ENCODE measurements around the gene FUS. TPM values are rescaled to one million over a fixed set of nuclear protein-coding genes. Genes with fewer than 3 reads are reported as not detected.
A peak's percentile ranks its signal among the peaks of the same experiment; 100 is the strongest.
"Not testable (repeated sequence)": the region's sequence is repeated elsewhere in the genome, so short reads cannot be mapped to it uniquely, and the experiment has no call there.

FUS gene
- total RNA-seq, 1 experiment from 2014 or later, result 629 TPM

DNA sequence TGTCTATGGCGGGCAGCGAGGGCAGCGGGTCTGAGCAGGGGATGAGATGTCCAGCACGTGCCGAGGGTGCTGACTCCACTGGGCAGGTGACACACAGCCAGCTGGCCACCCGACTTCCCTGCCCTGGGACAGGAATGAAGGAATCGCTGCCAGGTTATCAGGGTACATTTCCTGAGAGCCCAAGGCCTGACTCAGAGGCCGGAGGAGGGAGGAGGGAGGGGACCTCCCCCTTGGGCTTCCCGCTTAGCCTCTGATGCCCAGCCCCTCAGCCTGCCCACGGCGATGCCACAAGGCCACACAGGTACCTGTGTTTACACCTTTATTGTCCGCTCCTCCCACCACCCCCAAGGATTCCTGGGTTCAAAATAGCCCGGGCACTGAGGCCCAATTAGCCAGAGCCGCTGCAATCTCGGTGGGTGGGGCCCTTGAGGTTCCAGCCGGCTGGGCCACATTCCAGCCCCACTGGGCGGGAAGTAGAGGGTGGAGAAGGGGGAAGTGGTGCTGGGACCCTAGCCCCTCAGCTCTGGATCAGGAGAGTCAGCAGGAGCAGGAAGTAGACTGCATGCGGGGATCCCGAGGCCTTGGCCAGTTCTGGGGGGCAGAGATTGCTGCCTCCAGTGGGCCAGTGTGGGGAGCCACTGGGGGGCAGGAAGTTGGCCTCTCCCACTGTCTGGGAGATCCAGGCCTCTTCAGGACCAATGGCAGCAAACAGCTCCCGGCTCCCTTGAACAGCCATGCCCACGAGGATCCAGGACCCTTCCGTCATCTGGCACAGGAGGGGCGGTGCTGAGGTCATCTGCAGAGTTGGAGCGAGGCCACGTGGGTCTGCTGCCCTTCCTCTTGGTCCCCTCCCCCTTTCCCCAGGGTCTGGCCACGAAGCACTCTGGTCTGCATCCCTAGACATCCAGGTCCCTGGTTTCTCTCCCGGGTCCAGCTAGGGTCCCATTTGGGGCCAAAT lies 41.0 kb upstream of the FUS start:
- TF ChIP-seq, protein P1, sequence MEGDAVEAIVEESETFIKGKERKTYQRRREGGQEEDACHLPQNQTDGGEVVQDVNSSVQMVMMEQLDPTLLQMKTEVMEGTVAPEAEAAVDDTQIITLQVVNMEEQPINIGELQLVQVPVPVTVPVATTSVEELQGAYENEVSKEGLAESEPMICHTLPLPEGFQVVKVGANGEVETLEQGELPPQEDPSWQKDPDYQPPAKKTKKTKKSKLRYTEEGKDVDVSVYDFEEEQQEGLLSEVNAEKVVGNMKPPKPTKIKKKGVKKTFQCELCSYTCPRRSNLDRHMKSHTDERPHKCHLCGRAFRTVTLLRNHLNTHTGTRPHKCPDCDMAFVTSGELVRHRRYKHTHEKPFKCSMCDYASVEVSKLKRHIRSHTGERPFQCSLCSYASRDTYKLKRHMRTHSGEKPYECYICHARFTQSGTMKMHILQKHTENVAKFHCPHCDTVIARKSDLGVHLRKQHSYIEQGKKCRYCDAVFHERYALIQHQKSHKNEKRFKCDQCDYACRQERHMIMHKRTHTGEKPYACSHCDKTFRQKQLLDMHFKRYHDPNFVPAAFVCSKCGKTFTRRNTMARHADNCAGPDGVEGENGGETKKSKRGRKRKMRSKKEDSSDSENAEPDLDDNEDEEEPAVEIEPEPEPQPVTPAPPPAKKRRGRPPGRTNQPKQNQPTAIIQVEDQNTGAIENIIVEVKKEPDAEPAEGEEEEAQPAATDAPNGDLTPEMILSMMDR (IDR thresholded peaks at IDR 0.05; ENCODE audit: unreplicated experiment), result no peak
- Mint-ChIP-seq H3K4me1 (ENCODE audit: low read depth, unreplicated experiment) (peaks cover 59% of the 10 kb centered on the region), H3K36me3 (ENCODE audit: insufficient read depth, unreplicated experiment) (peaks cover 67% of the 10 kb centered on the region), H3K4me3 (ENCODE audit: low read depth, unreplicated experiment) (peak overlapping the region; percentile 38), H3K9me3 (ENCODE audit: low read depth, unreplicated experiment) (no peaks in the 10 kb centered on the region), H3K27me3 (ENCODE audit: unreplicated experiment) (no peaks in the 10 kb centered on the region), H3K27ac (ENCODE audit: unreplicated experiment) (peak overlapping the region; percentile 71)
- DNase-seq, result peak; percentile 97
- intact Hi-C loops (cut with micrococcal nuclease; ENCODE audit: unreplicated experiment), result no loop called here
- CTCF ChIA-PET, result interaction anchor here (0.5 to 1.4 kb wide), 8 partner anchors 8 to 1405 kb away, joined by 3 to 7 read pairs (median 3); partner anchors contain the start of genes HSD3B7 and KAT8
- BruUV-seq (replicated peaks), result no TSS peak

DNA sequence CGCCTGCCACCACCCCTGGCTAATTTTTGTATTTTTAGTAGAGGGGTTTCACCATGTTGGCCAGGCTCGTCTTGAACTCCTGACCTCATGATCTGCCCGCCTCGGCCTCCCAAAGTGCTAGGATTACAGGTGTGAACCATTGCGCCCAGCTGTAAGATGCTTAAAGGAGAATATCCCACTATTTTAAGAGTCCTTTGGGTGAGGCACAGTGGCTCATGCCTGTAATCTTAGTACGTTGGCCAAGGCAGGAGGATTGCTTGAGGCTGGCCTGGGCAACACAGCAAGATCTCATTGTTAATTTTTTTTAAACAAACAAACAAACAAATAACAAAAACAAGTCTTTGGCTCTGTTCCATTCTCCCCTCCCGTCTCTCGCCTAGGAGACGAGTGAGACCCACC lies 38.9 kb upstream of the FUS start:
- not testable (repeated sequence) for H3K9me3 Mint-ChIP-seq (ENCODE audit: low read depth, unreplicated experiment); DNase-seq; H3K27me3 Mint-ChIP-seq (ENCODE audit: unreplicated experiment); BruUV-seq (replicated peaks)
- peak overlapping the region; percentile 59 for H3K4me3 Mint-ChIP-seq (ENCODE audit: low read depth, unreplicated experiment)
- H3K4me1 Mint-ChIP-seq (ENCODE audit: low read depth, unreplicated experiment), result peaks cover 53% of the 10 kb centered on the region
- intact Hi-C loops (cut with micrococcal nuclease; ENCODE audit: unreplicated experiment), result loop anchor here (5.0 kb wide), 1 partner anchor 69 kb away; the partner anchor contains the start of genes ZNF646 and ZNF668
- H3K27ac Mint-ChIP-seq (ENCODE audit: unreplicated experiment), result peak overlapping the region; percentile 75
- H3K36me3 Mint-ChIP-seq (ENCODE audit: insufficient read depth, unreplicated experiment), result peaks cover 45% of the 10 kb centered on the region
- CTCF ChIA-PET, result interaction anchor here (1.4 to 3.8 kb wide), 3 partner anchors 11 to 156 kb away, joined by 4 to 38 read pairs (median 22); partner anchors contain the start of gene HSD3B7

DNA sequence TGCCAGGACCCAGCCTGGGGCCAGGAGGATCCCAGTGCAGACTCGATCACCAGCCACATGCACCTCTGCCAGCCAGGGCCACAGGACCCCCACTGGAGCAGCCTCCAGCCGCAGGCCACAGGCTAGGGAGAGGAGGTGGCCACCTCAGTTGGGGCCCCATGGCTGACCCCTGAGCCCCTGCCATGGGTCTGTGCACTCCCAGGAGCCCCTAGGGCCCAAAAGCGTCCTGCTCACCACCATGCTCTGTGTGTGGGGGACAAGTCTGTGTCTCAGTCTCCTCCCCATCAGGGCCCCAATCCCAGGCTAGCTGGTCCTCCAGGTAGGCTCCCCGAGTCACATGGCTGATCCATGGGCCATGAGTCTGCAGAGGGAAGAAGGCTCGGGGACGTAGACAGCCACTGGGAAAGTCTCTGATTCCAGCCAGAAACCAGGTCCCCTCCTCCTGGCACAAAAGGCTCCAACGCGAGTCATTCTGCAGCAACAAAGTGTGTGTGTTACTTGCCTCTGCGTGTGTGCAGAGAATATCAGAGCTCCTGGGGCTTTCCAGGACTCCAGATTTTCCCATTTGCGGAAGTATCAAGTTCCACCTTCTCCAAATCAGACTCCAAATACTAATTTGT lies 38.3 kb upstream of the FUS start:
- CTCF ChIA-PET, result interaction anchor here (0.7 to 3.8 kb wide), 15 partner anchors 8 to 316 kb away, joined by 3 to 38 read pairs (median 10); partner anchors contain the start of genes FUS, HSD3B7, KAT8 and STX4
- TF ChIP-seq, protein P1 (IDR thresholded peaks at IDR 0.05; ENCODE audit: unreplicated experiment), result no peak
- Mint-ChIP-seq H3K4me3 (ENCODE audit: low read depth, unreplicated experiment) (peak overlapping the region; percentile 59), H3K36me3 (ENCODE audit: insufficient read depth, unreplicated experiment) (peaks cover 42% of the 10 kb centered on the region), H3K27me3 (ENCODE audit: unreplicated experiment) (peaks cover 12% of the 10 kb centered on the region), H3K4me1 (ENCODE audit: low read depth, unreplicated experiment) (peaks cover 51% of the 10 kb centered on the region), H3K27ac (ENCODE audit: unreplicated experiment) (peak overlapping the region; percentile 75), H3K9me3 (ENCODE audit: low read depth, unreplicated experiment) (no peaks in the 10 kb centered on the region)
- intact Hi-C loops (cut with micrococcal nuclease; ENCODE audit: unreplicated experiment), result loop anchor here (1.0 to 5.0 kb wide), 2 partner anchors 11 to 69 kb away; partner anchors contain the start of genes ZNF646 and ZNF668
- no TSS peak for BruUV-seq (replicated peaks)
- peak; percentile 43 for DNase-seq

DNA sequence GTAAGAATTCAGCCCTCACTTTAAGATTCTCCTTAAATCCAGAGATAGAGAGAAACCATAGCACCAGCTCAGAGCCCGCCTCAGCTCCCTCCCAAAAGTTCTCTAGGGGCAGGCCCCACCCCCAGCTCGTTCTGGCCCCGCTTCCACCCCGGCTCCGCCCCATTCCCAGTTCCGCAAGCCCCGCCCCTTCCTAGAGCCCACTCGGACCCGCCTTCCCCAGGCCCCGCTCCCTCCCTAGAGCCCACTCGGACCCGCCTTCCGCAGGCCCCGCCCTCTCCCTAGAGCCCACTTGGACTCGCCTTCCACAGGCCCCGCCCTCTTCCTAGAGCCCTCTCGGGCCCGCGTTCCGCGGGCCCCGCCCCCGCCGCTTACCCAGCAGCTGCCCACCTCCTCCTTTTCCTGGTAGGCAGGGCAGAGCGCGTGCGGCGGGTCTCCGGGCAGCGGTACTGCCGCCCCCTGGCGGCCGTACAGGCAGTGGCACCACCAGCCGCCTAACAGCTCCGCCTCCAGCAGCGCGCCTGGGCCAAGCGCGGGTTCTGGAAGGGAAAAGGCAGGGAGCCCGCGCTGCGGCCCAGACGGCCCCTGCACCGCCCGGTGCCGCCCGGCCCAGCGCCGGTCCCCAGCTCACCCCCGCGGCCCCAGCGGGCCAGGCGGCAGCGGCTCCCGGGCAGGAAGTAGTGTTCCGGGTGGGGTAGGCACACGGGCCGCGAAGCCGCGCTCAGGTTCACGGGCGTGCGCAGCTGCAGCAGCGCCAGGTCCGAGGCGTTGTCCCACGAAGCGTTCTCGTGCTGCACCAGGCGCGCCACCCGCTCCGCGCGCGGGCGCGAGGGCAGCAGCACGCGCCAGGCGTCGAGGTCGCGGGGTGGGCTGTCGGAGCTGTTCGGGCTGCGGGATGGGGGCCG lies 37.6 kb upstream of the FUS start:
- peak overlapping the region; percentile 59 for H3K4me3 Mint-ChIP-seq (ENCODE audit: low read depth, unreplicated experiment)
- BruUV-seq (replicated peaks), result no TSS peak
- peak; percentile 100 for DNase-seq
- H3K36me3 Mint-ChIP-seq (ENCODE audit: insufficient read depth, unreplicated experiment), result peaks cover 42% of the 10 kb centered on the region
- H3K27ac Mint-ChIP-seq (ENCODE audit: unreplicated experiment), result peak overlapping the region; percentile 75
- H3K9me3 Mint-ChIP-seq (ENCODE audit: low read depth, unreplicated experiment), result no peaks in the 10 kb centered on the region
- peaks cover 50% of the 10 kb centered on the region for H3K4me1 Mint-ChIP-seq (ENCODE audit: low read depth, unreplicated experiment)
- CTCF ChIA-PET, result interaction anchor here (0.5 to 3.8 kb wide), 20 partner anchors 9 to 315 kb away, joined by 3 to 38 read pairs (median 5); partner anchors contain the start of genes FUS, HSD3B7, KAT8 and STX4
- intact Hi-C loops (cut with micrococcal nuclease; ENCODE audit: unreplicated experiment), result loop anchor here (1.0 to 5.0 kb wide), 2 partner anchors 12 to 70 kb away; partner anchors contain the start of genes ZNF646 and ZNF668
- TF ChIP-seq, protein P1 (IDR thresholded peaks at IDR 0.05; ENCODE audit: unreplicated experiment), result peak; percentile 91
- peaks cover 20% of the 10 kb centered on the region for H3K27me3 Mint-ChIP-seq (ENCODE audit: unreplicated experiment)

Measured in Calu3 (cell line).